HG02571 (cell line): ENCODE measurements around the gene SIGLEC12.
"Not testable (repeated sequence)": the region's sequence is repeated elsewhere in the genome, so short reads cannot be mapped to it uniquely, and the experiment has no call there.

ENCODE experiments used
- ATAC-seq: cut with Tn5 transposase; IDR thresholded peaks from one replicate; pipeline ENCODE4 v1.9.1; 2021; ENCODE audit warnings: mild to moderate bottlenecking, moderate library complexity; ENCODE audit not compliant: unreplicated experiment

Gene SIGLEC12

GRCh38 chr19:51524666-51525264, 23.2 kb upstream of the SIGLEC12 start:
- ATAC-seq = no peak

- no peak for ATAC-seq
Measured at GRCh38 chr19:51521781-51522180, 20.2 kb upstream of the SIGLEC12 start.

GRCh38 chr19:51521357-51521756, 19.8 kb upstream of the SIGLEC12 start:
- ATAC-seq = no peak

- ATAC-seq = no peak
Measured at GRCh38 chr19:51520728-51521127, 19.1 kb upstream of the SIGLEC12 start.

- ATAC-seq = no peak
Measured at GRCh38 chr19:51514866-51515481, 13.4 kb upstream of the SIGLEC12 start.

DNA sequence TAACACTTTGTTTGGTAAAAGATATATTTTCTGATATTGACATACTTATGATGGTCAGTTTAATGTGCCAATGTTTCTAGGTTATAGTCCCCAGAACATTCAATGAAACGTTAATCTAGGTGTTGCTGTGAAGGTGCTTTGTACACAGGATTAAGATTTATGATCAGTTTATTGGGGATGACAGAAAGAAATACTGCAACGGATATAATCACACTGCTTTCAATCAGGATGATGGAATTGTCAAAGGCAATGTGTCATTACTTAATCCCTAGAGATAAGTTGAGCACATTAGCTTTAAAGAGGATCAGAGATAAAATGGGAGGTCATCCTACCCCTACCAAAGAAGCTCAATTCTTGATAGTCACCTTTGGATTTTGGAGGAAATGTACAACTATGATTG, 12.4 kb upstream of the SIGLEC12 start:
- no peak for ATAC-seq

DNA sequence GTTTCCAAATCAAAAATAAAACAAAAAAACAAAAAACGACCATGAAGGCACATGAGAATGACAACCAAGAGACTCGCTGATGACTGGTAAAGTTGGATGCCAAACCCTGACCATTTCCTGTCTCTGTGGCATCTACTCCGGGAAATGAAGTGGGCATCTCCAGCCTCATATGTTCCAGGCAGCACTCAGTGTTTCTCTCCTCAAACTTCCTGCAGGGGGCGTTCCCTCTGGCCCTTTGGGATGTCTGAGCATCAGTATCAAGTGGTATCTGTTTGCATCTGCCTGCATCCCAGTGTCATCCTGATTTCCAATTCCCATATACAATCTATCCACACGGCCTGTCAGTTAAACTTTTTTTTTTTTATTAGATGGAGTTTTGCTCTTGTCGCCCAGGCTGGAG, 9.8 kb upstream of the SIGLEC12 start:
- no peak for ATAC-seq

- ATAC-seq = no peak
Measured at GRCh38 chr19:51509823-51510660, 8.4 kb upstream of the SIGLEC12 start.

- no peak for ATAC-seq
Measured at GRCh38 chr19:51508059-51508733, 6.6 kb upstream of the SIGLEC12 start.

DNA sequence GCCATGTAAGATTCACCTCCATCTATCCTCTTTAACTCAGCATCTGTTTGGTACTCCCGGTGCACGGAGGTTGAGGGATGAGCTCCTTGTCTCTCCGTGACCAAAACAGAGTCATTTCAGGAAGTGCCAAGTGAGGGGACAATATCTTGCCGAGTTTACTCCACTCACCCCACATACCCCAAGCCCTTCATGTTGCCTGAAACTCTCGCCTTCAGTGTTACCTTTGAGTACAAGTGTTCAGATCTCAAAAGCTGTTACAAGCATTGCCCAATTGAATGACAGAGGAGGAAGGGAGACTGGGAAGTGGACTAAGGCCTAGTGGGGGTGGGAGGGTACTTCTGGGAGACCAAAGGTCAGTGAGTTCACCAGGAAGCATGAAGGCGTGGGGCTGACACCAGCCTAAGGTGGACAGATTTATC, 6.0 kb upstream of the SIGLEC12 start:
- ATAC-seq = no peak

- ATAC-seq = no peak
Measured at GRCh38 chr19:51507192-51507591, 5.6 kb upstream of the SIGLEC12 start.

- no peak for ATAC-seq
Measured at GRCh38 chr19:51505904-51506303, 4.3 kb upstream of the SIGLEC12 start.

DNA sequence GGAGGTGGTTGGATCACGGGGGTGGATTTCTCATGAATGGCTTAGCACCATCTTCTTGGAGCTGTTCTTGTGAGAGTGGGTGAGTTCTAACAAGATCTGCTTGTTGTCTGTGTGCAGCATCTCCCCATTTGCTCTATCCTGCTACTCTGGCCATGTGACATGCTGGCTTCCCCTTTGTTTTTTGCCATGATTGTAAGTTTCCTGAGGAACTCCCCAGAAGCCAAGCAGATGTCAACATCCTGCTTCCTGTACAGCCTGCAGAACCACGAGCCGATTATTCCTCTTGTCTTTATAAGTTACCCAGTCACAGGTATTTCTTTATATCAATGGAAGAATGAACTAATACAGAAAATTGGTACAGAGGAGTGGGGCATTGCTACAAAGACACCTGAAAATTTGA, 2.3 kb upstream of the SIGLEC12 start:
- no peak for ATAC-seq

DNA sequence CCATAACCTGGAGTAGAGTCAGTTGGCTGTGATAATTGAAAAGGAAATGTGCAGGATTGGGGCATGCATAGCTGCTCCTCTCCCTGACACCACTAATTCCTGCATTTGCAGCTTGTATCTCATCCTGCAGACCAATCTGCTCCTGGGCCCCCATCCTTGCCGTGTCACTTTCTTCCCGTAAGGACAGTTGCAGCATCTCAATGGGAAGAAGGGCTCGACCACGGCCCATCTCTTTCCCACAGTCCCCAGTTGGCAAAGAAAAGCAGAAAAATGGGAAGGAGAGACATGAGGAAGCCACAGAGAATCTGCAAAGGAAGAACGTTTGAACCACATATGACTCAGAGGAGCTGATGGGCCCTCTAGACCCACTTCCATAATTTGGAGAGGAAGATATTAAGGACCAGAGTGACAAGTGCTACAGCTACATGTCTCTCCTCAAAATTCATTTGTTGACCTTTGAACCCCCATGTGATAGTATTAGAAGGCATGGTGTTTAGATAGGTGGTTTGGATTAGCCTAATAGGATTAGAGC, 1.8 kb upstream of the SIGLEC12 start:
- no peak for ATAC-seq

GRCh38 chr19:51500931-51501330, 669 bp downstream of the SIGLEC12 start:
- ATAC-seq = not testable (repeated sequence)

DNA sequence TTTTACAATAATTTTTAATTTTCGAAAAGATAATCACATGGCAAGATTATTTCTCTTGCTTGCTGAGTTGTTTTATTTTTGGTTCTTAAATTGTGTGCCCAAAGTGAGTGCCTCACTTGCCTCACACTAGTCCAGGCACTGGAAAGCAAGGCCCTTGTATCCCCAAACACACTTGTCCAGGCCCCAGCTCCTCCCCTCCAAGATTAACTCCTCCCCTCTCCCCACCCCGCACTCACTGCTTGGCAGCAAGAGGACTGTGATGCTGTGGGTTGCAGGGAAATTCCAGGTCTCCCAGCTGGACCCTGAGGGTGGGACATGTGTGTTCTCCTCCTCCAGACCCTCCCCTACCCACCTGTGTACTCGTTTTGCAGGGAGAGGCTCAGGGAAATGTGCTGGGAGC, 3.9 kb downstream of the SIGLEC12 start:
- ATAC-seq = no peak

GRCh38 chr19:51493776-51494175, 7.8 kb downstream of the SIGLEC12 start:
- ATAC-seq = no peak

DNA sequence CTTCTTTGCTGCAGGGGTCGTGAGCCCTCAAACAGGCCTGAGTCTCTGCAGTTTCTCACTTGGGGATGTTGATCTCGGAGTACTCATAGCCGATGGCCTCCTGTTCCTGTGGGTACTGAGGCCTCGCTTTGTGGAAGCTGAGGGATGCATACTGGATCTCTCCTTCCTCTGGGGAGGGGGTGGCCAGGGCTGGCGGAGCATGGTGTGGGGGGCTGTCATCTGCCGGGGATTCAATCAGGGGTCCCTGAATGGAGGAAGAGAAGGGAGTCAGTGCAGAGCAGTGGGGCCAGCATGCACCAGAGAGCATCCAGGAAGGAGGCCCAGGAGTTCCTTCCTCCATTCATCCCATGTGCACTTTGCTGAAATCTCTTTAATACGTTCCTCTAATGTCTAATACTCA, 10.0 kb downstream of the SIGLEC12 start:
- no peak for ATAC-seq

DNA sequence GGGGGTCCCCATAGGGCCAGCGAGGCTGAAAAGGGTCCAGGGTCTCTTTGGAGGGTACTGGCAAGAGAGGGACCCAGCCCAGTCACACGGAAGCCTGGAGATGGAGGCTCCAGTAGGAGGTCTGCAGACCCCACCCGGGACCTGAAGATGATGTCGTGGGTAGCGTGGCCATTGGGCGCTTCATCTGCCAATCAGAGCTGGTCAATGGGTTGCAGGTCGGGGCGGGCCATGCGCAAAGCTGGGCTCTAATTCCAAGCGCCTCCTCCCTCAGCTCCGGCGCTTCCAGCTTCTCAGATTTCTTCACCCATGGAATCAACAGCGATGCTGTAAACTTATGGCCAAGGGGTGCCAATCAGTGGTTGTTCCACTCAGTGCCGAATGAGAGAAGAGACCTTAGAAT, 10.9 kb downstream of the SIGLEC12 start:
- no peak for ATAC-seq

GRCh38 chr19:51489113-51489512, 12.5 kb downstream of the SIGLEC12 start:
- no peak for ATAC-seq

- ATAC-seq = no peak
Measured at GRCh38 chr19:51488491-51488890, 13.1 kb downstream of the SIGLEC12 start.
